Middle frontal gyrus (tissue), 1 donor: ENCODE results near the gene ROR2.
"Not testable (repeated sequence)": the region's sequence is repeated elsewhere in the genome, so short reads cannot be mapped to it uniquely, and the experiment has no call there.

Experiments used
- DNase-seq: peaks from one replicate; pipeline ENCODE4 v3.0.0-alpha.2; 2015; ENCODE audit warnings: low spot score; ENCODE audit errors: extremely low spot score

Gene ROR2

GRCh38 chr9:91582181-91582580, 367.8 kb downstream of the ROR2 start:
- DNase-seq: no peak

GRCh38 chr9:91580136-91580535, 369.9 kb downstream of the ROR2 start:
- no peak for DNase-seq

DNA sequence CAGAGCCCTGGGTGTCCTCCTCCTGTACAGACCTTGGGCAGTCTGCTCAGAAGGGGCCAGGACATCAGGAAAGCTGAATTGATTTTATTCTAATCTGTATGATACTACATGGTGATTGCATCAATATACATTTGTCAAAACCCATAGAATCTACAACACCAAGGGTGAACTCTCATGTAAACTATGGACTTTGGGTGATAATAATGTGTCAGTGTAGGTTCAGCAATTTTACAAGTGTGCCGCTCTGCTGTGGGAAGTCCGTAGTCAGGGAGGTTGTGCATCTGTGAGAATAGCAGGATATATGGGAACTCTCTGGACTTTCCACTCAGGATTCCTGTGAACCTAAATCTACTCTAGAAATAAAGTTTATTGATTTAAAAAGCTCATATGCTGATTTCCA, 371.1 kb downstream of the ROR2 start:
- no peak for DNase-seq

DNA sequence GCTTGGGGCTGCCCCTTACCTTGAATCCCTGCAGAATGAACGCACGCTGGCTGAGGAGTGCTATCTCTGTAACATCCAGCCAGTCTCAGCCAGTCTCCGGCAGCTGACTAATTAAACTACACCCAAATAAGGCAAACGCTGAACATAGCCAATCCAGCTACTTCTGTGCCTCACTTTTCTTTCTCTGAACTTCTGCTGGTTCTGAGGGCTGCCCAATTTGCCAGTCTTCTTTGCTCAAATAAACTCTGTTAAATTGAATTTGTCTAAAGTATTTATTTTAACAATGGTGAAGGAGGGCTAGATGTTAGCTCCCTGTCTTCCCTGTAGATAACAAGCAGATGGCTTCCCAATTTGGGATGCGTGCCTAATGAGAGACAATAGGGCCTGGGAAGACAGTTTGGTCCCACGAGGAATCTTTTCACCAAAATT, 372.4 kb downstream of the ROR2 start:
- no peak for DNase-seq

GRCh38 chr9:91572811-91573210, 377.2 kb downstream of the ROR2 start:
- no peak for DNase-seq

- DNase-seq: no peak
Observed at GRCh38 chr9:91572044-91572443, 378.0 kb downstream of the ROR2 start.

DNA sequence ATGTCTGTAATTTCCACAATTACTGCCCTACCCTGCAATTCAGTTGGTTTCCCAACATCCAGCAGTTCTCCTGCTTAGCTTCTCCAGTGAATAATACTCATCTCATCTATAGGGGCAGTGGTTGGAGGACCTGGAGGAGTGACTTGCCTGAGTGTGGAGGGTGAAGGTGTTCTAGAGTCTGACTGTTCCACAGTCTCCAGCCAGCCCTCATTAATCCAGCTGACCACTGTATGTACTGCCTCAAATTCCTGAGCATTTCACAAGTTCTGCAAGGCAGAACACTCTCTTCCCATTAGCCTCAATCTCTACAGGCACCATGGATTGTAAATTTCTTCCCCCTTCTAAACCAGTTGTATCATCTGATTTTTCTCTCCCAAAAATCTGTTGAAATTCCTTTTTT, 379.0 kb downstream of the ROR2 start:
- DNase-seq: no peak

DNA sequence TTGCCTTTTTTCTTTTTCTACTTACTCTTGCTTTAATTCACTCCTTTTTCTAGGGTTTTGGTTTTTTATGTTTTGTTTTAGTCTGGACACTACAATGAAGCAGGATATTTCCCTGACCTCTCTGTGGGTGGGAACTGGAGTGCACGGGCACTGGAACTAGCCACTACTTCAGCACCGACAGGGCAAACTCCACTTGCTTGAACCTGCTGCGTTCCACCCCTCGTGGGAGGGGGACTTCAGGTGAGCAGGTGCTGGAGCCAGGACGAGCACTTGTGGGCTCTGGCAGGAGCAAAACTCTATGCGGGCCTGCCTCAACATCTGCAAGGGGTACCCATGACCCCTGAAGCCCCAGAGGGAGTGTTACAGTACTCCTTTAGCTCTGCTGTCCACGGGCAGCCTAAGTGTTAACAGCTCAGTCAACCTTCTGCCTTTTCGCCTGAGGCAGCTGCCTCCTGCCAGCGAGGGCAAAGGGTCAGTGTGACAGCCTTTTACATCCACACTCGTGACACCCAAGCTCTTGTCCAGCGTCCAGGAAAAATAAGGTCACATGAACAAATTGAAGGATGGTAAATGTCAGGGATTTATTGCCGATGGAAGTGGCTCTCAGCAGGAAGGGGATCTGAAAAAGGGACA, 382.3 kb downstream of the ROR2 start:
- no peak for DNase-seq

DNA sequence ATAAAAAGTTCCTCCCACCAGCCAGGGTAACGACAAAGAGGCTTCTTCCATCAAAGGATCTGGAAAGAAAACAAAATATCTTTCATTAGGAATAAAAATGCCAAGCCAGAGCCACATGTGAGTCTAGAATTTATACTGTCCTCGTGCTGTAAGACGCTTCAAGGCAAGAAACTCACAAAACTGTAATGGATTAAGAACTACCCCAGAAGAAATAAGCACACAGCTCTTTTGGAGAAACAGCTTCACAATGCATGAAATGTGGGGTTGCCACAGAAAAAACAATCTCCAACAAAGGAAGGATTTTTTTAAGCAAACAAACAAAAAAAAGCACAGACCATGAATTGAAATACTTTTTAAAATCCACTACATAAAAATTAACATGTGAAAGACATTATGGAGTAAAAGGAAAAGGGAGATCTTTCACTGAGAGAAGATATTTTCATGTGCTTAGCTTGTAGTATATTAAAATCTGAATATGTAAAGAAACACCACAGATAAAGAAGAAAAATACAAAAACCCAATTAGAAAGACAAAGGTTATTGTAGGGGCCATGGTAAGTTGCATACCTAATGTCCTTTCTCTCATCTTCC, 385.9 kb downstream of the ROR2 start:
- DNase-seq: no peak

GRCh38 chr9:91562416-91562815, 387.6 kb downstream of the ROR2 start:
- DNase-seq: no peak

- DNase-seq: no peak
Observed at GRCh38 chr9:91560301-91560700, 389.7 kb downstream of the ROR2 start.

GRCh38 chr9:91558879-91559278, 391.1 kb downstream of the ROR2 start:
- no peak for DNase-seq

DNA sequence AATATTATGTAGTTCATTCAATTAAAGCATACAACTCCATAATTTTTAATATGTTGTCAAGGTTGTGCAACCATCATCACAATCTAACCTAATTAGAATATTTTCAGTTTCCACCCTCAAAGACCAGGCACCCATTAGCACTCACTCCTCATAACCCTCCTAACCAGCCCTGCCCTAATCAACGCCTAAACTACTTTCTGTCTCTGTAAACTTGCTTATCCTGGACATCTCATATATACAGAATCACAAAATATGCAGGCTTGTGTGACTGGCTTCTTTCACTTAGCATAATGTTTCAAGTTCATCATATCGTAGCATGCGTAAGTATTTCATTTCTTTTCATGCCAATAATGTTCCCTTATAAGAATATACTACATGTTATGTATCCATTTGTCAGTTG, 391.6 kb downstream of the ROR2 start:
- no peak for DNase-seq

- no peak for DNase-seq
Observed at GRCh38 chr9:91557327-91557726, 392.7 kb downstream of the ROR2 start.

DNA sequence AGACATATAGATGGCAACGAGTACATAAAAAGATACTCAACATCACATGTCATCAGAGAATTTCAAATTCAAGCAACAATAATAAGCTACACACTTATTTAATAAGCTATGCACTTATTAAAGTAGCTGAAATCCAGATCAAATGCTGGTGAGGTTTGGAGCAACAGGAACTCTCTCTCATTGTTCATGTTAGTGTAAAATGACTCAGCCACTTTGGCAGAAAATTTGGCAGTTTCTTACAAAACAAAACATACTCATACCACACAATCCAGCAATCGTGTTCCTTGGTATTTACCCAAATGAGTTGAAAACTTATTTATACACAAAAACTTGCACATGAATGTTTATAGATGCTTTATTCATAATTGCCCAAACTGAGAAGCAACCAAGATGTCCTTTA, 394.9 kb downstream of the ROR2 start:
- no peak for DNase-seq

GRCh38 chr9:91549177-91549576, 400.9 kb downstream of the ROR2 start:
- no peak for DNase-seq

- no peak for DNase-seq
Observed at GRCh38 chr9:91547081-91547480, 402.9 kb downstream of the ROR2 start.

- DNase-seq: no peak
Observed at GRCh38 chr9:91546574-91546973, 403.5 kb downstream of the ROR2 start.

GRCh38 chr9:91541734-91542133, 408.3 kb downstream of the ROR2 start:
- DNase-seq: no peak

DNA sequence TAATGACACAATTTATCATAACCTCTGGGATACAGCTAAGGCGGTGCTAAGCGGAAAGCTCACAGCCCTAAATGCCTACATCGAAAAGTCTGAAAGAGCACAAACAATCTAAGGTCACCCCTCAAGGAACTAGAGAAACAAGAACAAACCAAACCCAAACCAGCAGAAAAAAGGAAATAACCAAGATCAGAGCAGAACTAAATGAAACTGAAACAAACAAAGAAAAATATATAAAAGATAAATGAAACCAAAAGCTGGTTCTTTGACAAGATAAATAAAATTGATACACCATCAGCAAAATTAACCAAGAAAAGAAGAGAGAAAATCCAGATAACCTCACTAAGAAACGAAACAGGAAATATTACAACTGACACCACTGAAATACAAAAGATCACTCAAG, 409.5 kb downstream of the ROR2 start:
- not testable (repeated sequence) for DNase-seq

GRCh38 chr9:91536211-91536691, 413.8 kb downstream of the ROR2 start:
- no peak for DNase-seq

GRCh38 chr9:91534374-91534773, 415.7 kb downstream of the ROR2 start:
- DNase-seq: no peak

GRCh38 chr9:91533382-91533781, 416.6 kb downstream of the ROR2 start:
- DNase-seq: no peak
